Measurements from ENCODE around the gene MAP6D1. TPM values are rescaled to one million over a fixed set of nuclear protein-coding genes. Genes with fewer than 3 reads are reported as not detected.

The MAP6D1 gene
- total and polyA plus RNA-seq, 9 of the 15 experiments (the other 6 are each of a cell fraction or from before 2014, with no cell fraction given) = 0.16 to 1.5 (median 0.44) TPM; not detected in 3

DNA sequence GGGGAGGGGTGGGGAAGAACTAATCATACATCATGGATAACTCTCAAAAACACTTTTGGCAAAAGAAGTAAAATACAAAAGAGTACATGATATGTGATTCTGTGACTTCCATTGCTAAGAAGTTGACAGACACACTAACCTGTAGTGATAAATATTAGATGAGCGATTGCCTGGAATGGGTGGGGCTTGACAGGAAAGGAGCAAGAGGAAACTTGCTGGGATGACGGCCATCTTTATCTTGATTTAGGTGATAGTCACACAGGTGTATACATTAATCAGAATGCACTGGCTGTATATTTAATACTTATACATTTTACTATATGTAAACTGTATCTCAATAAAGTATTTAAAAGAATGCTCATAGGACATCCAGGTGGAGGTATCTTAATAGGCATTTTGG lies 46.2 kb upstream of the MAP6D1 start:
- H3K9me3 ChIP-seq (replicated peaks; ENCODE audit: control insufficient read depth, insufficient read depth, low read depth, low read length) = no peaks in the 10 kb centered on the region

More for the DNA sequence above, 46.2 kb upstream of the MAP6D1 start:
- BruUV-seq (replicated peaks) = no TSS peak
- Histone ChIP-seq H3K9ac (ENCODE audit: insufficient read depth in 1 of 2, low read depth in 2 of 2, low read length in 2 of 2) (no peak overlapping the region), H3K4me2 (ENCODE audit: insufficient read depth, low read length) (no peak overlapping the region), H3K79me2 (ENCODE audit: control insufficient read depth, insufficient read depth, low read length) (peaks cover 65% of the 10 kb centered on the region), H3K36me3 (ENCODE audit: control insufficient read depth, insufficient read depth, low read length) (peaks cover 34% of the 10 kb centered on the region; the same call in 2 of the 3 replicates), H4K20me1 (replicated peaks; ENCODE audit: control insufficient read depth, insufficient read depth, low read length) (0 out of 2 replicates have a peak, but pooled peaks cover 6% of the 10 kb centered on the region), H3K27ac (ENCODE audit: extremely low read depth, low read depth, low read length) (no peak overlapping the region), H3K27me3 (ENCODE audit: control insufficient read depth in 2 of 2, insufficient read depth in 2 of 2, low read length in 2 of 2) (no peaks in the 10 kb centered on the region), H3K4me3 (no peak overlapping the region), H3K9me1 (ENCODE audit: control insufficient read depth, insufficient read depth, low read length) (peaks cover 12% of the 10 kb centered on the region), H3K4me1 (replicated peaks in 1 of 2; ENCODE audit: control insufficient read depth in 2 of 2, insufficient read depth in 2 of 2, low read length in 2 of 2) (peaks cover 0 to 2% of the 10 kb centered on the region in 2 experiments; a peak in 1 of 5 replicates), H2AFZ (ENCODE audit: low read depth, low read length) (no peak overlapping the region)
- no peak for FAIRE-seq
- WGBS (ENCODE audit: insufficient coverage, low coverage, missing lambda C conversion rate) = 64% methylated on average over 2 of the region's 2 CpGs
- CTCF ChIA-PET (ENCODE audit: low intra/inter-chr PET ratio) = no interaction called here
- DNase-seq (ENCODE audit: extremely low read depth in 1 of 4, low spot score in 3 of 4) = no peak
- POLR2A ChIA-PET = no interaction called here
- ATAC-seq = no peak
- in situ Hi-C loops (cut with MboI) = no loop called here
- intact Hi-C loops (cut with micrococcal nuclease) = no loop called here
- TF ChIP-seq SREBF2 (CRISPR knock-in tag; IDR thresholded peaks at IDR 0.05) (no peak), YBX1 (IDR thresholded peaks at IDR 0.05) (no peak), ETV1 (tag; conservative IDR thresholded peaks at IDR 0.05; ENCODE audit: low read depth) (no peak), STAT5B (CRISPR knock-in tag; IDR thresholded peaks at IDR 0.05) (no peak), JUND (IDR thresholded peaks at IDR 0.05; ENCODE audit: borderline replicate concordance, low read depth, low read length) (no peak), JUND (tag; IDR thresholded peaks at IDR 0.05; ENCODE audit: borderline replicate concordance, low read depth, low read length) (no peak), THRAP3 (IDR thresholded peaks at IDR 0.05; ENCODE audit: borderline replicate concordance) (no peak)
- TF ChIP-seq, protein P1, sequence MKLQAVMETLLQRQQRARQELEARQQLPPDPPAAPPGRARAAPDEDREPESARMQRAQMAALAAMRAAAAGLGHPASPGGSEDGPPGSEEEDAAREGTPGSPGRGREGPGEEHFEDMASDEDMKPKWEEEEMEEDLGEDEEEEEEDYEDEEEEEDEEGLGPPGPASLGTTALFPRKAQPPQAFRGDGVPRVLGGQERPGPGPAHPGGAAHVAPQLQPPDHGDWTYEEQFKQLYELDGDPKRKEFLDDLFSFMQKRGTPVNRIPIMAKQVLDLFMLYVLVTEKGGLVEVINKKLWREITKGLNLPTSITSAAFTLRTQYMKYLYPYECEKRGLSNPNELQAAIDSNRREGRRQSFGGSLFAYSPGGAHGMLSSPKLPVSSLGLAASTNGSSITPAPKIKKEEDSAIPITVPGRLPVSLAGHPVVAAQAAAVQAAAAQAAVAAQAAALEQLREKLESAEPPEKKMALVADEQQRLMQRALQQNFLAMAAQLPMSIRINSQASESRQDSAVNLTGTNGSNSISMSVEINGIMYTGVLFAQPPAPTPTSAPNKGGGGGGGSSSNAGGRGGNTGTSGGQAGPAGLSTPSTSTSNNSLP (IDR thresholded peaks at IDR 0.05; ENCODE audit: borderline replicate concordance, low read depth, low read length) = no peak
- TF ChIP-seq, protein P2, sequence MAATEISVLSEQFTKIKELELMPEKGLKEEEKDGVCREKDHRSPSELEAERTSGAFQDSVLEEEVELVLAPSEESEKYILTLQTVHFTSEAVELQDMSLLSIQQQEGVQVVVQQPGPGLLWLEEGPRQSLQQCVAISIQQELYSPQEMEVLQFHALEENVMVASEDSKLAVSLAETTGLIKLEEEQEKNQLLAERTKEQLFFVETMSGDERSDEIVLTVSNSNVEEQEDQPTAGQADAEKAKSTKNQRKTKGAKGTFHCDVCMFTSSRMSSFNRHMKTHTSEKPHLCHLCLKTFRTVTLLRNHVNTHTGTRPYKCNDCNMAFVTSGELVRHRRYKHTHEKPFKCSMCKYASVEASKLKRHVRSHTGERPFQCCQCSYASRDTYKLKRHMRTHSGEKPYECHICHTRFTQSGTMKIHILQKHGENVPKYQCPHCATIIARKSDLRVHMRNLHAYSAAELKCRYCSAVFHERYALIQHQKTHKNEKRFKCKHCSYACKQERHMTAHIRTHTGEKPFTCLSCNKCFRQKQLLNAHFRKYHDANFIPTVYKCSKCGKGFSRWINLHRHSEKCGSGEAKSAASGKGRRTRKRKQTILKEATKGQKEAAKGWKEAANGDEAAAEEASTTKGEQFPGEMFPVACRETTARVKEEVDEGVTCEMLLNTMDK (IDR thresholded peaks at IDR 0.05; ENCODE audit: borderline replicate concordance, insufficient read depth, low read depth, low read length, poor library complexity, severe bottlenecking) = no peak
